ENCODE data around the gene KCNJ16.

The KCNJ16 gene

GRCh38 chr17:70181376-70181775 lies 106.4 kb downstream of the KCNJ16 start:
- Histone ChIP-seq H3K27ac (ENCODE audit: low read depth, low read length) (no peak overlapping the region), H3K27me3 (ENCODE audit: control insufficient read depth in 1 of 2, insufficient read depth in 2 of 2, low read length in 2 of 2) (no peaks in the 10 kb centered on the region), H3K9ac (ENCODE audit: low read length) (no peak overlapping the region), H3K4me1 (ENCODE audit: insufficient read depth, low read length) (no peaks in the 10 kb centered on the region), H3K4me3 (ENCODE audit: low read depth in 1 of 2, low read length in 2 of 2) (no peak overlapping the region), H3K36me3 (ENCODE audit: insufficient read depth, low read length) (no peaks in the 10 kb centered on the region), H3K9me3 (ENCODE audit: low read length) (no peaks in the 10 kb centered on the region)

GRCh38 chr17:70181866-70182265 lies 106.8 kb downstream of the KCNJ16 start:
- H3K4me3 ChIP-seq (ENCODE audit: low read depth in 1 of 2, low read length in 2 of 2) = no peak overlapping the region
- H3K27ac ChIP-seq (ENCODE audit: low read depth, low read length) = no peak overlapping the region
- H3K9ac ChIP-seq (ENCODE audit: low read length) = no peak overlapping the region
- H3K4me1 ChIP-seq (ENCODE audit: insufficient read depth, low read length) = no peaks in the 10 kb centered on the region
- H3K9me3 ChIP-seq (ENCODE audit: low read length) = no peaks in the 10 kb centered on the region
- no peaks in the 10 kb centered on the region for H3K27me3 ChIP-seq (ENCODE audit: control insufficient read depth in 1 of 2, insufficient read depth in 2 of 2, low read length in 2 of 2)
- H3K36me3 ChIP-seq (ENCODE audit: insufficient read depth, low read length) = no peaks in the 10 kb centered on the region

- Histone ChIP-seq H3K9ac (ENCODE audit: low read length) (no peak overlapping the region), H3K27me3 (ENCODE audit: control insufficient read depth in 1 of 2, insufficient read depth in 2 of 2, low read length in 2 of 2) (no peaks in the 10 kb centered on the region), H3K9me3 (ENCODE audit: low read length) (no peaks in the 10 kb centered on the region), H3K4me1 (ENCODE audit: insufficient read depth, low read length) (no peaks in the 10 kb centered on the region), H3K36me3 (ENCODE audit: insufficient read depth, low read length) (no peaks in the 10 kb centered on the region), H3K4me3 (ENCODE audit: low read depth in 1 of 2, low read length in 2 of 2) (no peak overlapping the region), H3K27ac (ENCODE audit: low read depth, low read length) (no peak overlapping the region)
Measured at GRCh38 chr17:70183508-70183907, 108.5 kb downstream of the KCNJ16 start.

GRCh38 chr17:70184207-70184606 lies 109.2 kb downstream of the KCNJ16 start:
- no peaks in the 10 kb centered on the region for H3K27me3 ChIP-seq (ENCODE audit: control insufficient read depth in 1 of 2, insufficient read depth in 2 of 2, low read length in 2 of 2)
- H3K9me3 ChIP-seq (ENCODE audit: low read length) = no peaks in the 10 kb centered on the region
- H3K36me3 ChIP-seq (ENCODE audit: insufficient read depth, low read length) = no peaks in the 10 kb centered on the region
- H3K4me3 ChIP-seq (ENCODE audit: low read depth in 1 of 2, low read length in 2 of 2) = no peak overlapping the region
- H3K9ac ChIP-seq (ENCODE audit: low read length) = no peak overlapping the region
- H3K4me1 ChIP-seq (ENCODE audit: insufficient read depth, low read length) = no peaks in the 10 kb centered on the region
- no peak overlapping the region for H3K27ac ChIP-seq (ENCODE audit: low read depth, low read length)

- Histone ChIP-seq H3K4me3 (ENCODE audit: low read depth in 1 of 2, low read length in 2 of 2) (no peak overlapping the region), H3K27ac (ENCODE audit: low read depth, low read length) (no peak overlapping the region), H3K4me1 (ENCODE audit: insufficient read depth, low read length) (no peaks in the 10 kb centered on the region), H3K27me3 (ENCODE audit: control insufficient read depth in 1 of 2, insufficient read depth in 2 of 2, low read length in 2 of 2) (no peaks in the 10 kb centered on the region), H3K36me3 (ENCODE audit: insufficient read depth, low read length) (no peaks in the 10 kb centered on the region), H3K9ac (ENCODE audit: low read length) (no peak overlapping the region), H3K9me3 (ENCODE audit: low read length) (no peaks in the 10 kb centered on the region)
Measured at GRCh38 chr17:70184770-70185169, 109.7 kb downstream of the KCNJ16 start.

All from muscle layer of colon (tissue), 2 donors.